Stimulated activated CD4-positive, alpha-beta T cell treated with anti-CD3 and anti-CD28 coated beads, Interleukin-12 subunit alpha, Interleukin-12 subunit beta, amount 100 ng/mL, for 24 hours (primary cell): ENCODE data around the gene NR2F1.
A peak's percentile ranks its signal among the peaks of the same experiment; 100 is the strongest.

Source experiments
- DNase-seq, 2 experiments: peaks; one replicate each; pipeline ENCODE4 v3.0.0-alpha.2; 2020; ENCODE audit warnings: low read depth in 2 of 2

NR2F1 gene

GRCh38 chr5:93604644-93605515 lies 21.9 kb downstream of the NR2F1 start:
- DNase-seq, result no peak

- no peak for DNase-seq
Observed at GRCh38 chr5:93606382-93606752, 23.3 kb downstream of the NR2F1 start.

- DNase-seq, result no peak
Observed at GRCh38 chr5:93607367-93608258, 24.6 kb downstream of the NR2F1 start.

- no peak for DNase-seq
Observed at GRCh38 chr5:93608855-93609254, 25.8 kb downstream of the NR2F1 start.

GRCh38 chr5:93609762-93610161 lies 26.7 kb downstream of the NR2F1 start:
- no peak for DNase-seq

GRCh38 chr5:93610581-93611272 lies 27.7 kb downstream of the NR2F1 start:
- no peak for DNase-seq

- DNase-seq, result no peak
Observed at GRCh38 chr5:93611273-93611975, 28.4 kb downstream of the NR2F1 start.

- DNase-seq, result no peak
Observed at GRCh38 chr5:93611976-93612854, 29.2 kb downstream of the NR2F1 start.

- DNase-seq, result no peak
Observed at GRCh38 chr5:93612855-93613243, 29.8 kb downstream of the NR2F1 start.

GRCh38 chr5:93616538-93617174 lies 33.6 kb downstream of the NR2F1 start:
- DNase-seq, result no peak

- DNase-seq, result peak in 1 of 2 experiments; percentile 36
Observed at GRCh38 chr5:93620487-93621326, 37.7 kb downstream of the NR2F1 start.

- DNase-seq, result no peak
Observed at GRCh38 chr5:93621327-93621798, 38.3 kb downstream of the NR2F1 start.

- DNase-seq, result no peak
Observed at GRCh38 chr5:93622240-93622885, 39.3 kb downstream of the NR2F1 start.

GRCh38 chr5:93623153-93623552 lies 40.1 kb downstream of the NR2F1 start:
- no peak for DNase-seq

- no peak for DNase-seq
Observed at GRCh38 chr5:93626801-93627200, 43.8 kb downstream of the NR2F1 start.

GRCh38 chr5:93632327-93632726 lies 49.3 kb downstream of the NR2F1 start:
- DNase-seq, result no peak

GRCh38 chr5:93635991-93636390 lies 53.0 kb downstream of the NR2F1 start:
- DNase-seq, result no peak

GRCh38 chr5:93636837-93637236 lies 53.8 kb downstream of the NR2F1 start:
- DNase-seq, result no peak
